Transverse colon (tissue), 4 donors: ENCODE measurements around the gene IL3RA. TPM values are rescaled to one million over a fixed set of nuclear protein-coding genes. Genes with fewer than 3 reads are reported as not detected.

Experiments
- DNase-seq: peaks from one replicate; pipeline ENCODE4 v3.0.0-alpha.2; 2019
- H3K27ac ChIP-seq, 4 donors: fragments of 200-600 bp; sonication (generic); 2 replicates each; pipeline ENCODE4 v1.5.1; 2016 to 2018; ENCODE audit warnings: inconsistent platforms in 4 of 4
- H3K27me3 ChIP-seq: fragments of 200-600 bp; sonication (generic); 2 replicates; pipeline ENCODE4 v1.5.1; 2017; ENCODE audit warnings: inconsistent platforms
- H3K36me3 ChIP-seq, 4 donors: fragments of 200-600 bp; sonication (generic); 2 replicates each; pipeline ENCODE4 v1.5.1; 2017 to 2019; ENCODE audit warnings: inconsistent platforms in 4 of 4
- H3K4me1 ChIP-seq, 4 donors: fragments of 200-600 bp; sonication (generic); 2 replicates each; pipeline ENCODE4 v1.5.1; 2017 to 2020; ENCODE audit warnings: inconsistent platforms in 4 of 4
- H3K4me3 ChIP-seq, 4 donors: fragments of 200-600 bp; sonication (generic); 1 replicate in 1 of 4; 2 replicates in 3 of 4; pipeline versions ENCODE4 v1.5.1 to v1.6.1; 2017 to 2019; ENCODE audit warnings: inconsistent platforms in 4 of 4
- H3K9me3 ChIP-seq, 2 donors: fragments of 200-600 bp; sonication (generic); 2 replicates each; pipeline ENCODE4 v1.5.1; 2017 to 2019; ENCODE audit warnings: inconsistent platforms in 2 of 2
- EP300 ChIP-seq: sonication (generic); formaldehyde crosslinking; IDR thresholded peaks from one replicate; pipeline ENCODE4 v1.6.1; 2017; ENCODE audit warnings: antibody characterized with exemption, low read depth
- POLR2A ChIP-seq: fragments of 450-650 bp; IDR thresholded peaks from one replicate; pipeline ENCODE4 v1.6.1; 2016; ENCODE audit warnings: antibody characterized with exemption, mild to moderate bottlenecking, moderate library complexity
- POLR2AphosphoS5 ChIP-seq, 3 donors: sonication (generic); formaldehyde crosslinking; IDR thresholded peaks; one replicate each; pipeline ENCODE4 v1.6.1; 2016; ENCODE audit warnings: antibody characterized with exemption in 3 of 3
- WGBS, 2 donors: methylation state at CpG; one replicate each; pipeline ENCODE4 v1.1.5; 2018; ENCODE audit warnings: low coverage in 1 of 2; 5-methylcytosine and 5-hydroxymethylcytosine counted together
- in situ Hi-C, 4 donors: fragments of 200-750 bp; cut with MboI; loops; one replicate each; pipeline versions ENCODE4 v1.15.0 to v1.15.1; 2017; ENCODE audit warnings: low sequenced_read_pairs in 3 of 4, low pct_ligation_motif_present in 1 of 4, low pct_unique_long_range_greater_than_20kb in 1 of 4
- intact Hi-C: fragments of 100-400 bp; cut with DNase I; formaldehyde crosslinking; loops from one replicate; pipeline ENCODE4 v1.15.1; 2023; ENCODE audit warnings: low total_unique reads
- total RNA-seq, 4 donors: library from RNA; depleted of rRNA; stranded (reverse); fragments of >200 nt; gene quantifications; one replicate each; pipeline ENCODE4 v1.1.0, GENCODE V29; 2016
- TF ChIP-seq, protein P1 (sequence below), 5 experiments: fragments of 200-600 bp in 3 of 5; fragments of 450-650 bp in 2 of 5; sonication (generic) in 3 of 5; IDR thresholded peaks; 1 replicate in 2 of 5; 2 replicates in 3 of 5; pipeline ENCODE4 v1.5.1; 2016 to 2017; ENCODE audit warnings: antibody characterized with exemption in 5 of 5, inconsistent platforms in 3 of 5, mild to moderate bottlenecking in 2 of 5, moderate library complexity in 1 of 5

Gene IL3RA
- total RNA-seq, 4 donors from 2014 or later = 3.0 to 11.1 (median 5.8) TPM

DNA sequence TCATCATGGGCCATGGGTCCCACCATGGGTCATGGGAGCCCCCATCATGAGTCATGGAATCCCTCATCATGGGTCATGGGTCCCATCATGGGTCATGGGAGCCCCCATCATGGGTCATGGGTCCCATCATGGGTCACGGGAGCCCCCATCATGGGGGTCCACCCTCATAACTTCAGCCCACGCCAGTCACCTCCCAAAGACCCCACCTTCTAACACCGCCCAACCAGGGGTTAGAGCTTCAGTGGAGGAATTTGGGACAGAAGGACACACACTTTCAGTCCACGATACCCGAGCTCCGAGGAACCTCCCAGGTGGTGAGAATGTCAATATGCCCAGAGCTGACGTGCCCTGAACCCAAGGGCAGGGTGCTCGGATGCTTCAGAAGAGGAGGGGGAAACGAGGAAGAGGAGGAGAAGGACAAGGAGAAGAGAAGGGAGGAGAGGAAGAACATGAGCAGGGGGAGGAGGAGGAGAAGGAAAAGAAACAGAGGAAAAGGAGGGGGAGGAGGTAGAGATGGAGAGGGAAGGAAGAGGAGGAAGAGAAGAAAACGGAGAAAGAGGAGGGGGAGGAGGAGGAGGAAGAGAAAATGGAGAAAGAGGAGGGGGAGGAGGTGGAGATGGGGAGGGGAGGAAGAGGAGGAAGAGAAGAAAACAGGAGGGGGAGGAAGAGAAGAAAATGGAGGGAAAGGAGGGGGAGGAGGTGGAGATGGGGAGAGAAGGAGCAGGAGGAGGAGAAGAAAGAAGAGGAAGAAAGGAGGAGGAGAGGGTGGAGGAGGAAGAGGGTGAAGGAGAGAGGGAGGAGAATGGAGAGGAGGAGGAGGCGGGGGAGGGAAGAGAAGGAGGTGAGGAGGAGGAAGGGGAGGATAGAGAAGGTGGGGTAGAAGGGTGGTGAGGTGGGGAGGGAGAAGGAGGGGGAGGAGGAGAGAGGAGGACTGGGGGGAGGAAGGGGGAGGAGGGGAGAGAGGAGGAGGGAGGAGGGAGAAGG, 17.7 kb downstream of the IL3RA start:
- DNase-seq = no peak
- no peak overlapping the region for H3K4me3 ChIP-seq
- in situ Hi-C loops = no loop called here
- H3K9me3 ChIP-seq = no peaks in the 10 kb centered on the region
- H3K4me1 ChIP-seq = no peaks in the 10 kb centered on the region
- H3K27me3 ChIP-seq = no peaks in the 10 kb centered on the region
- H3K27ac ChIP-seq = no peak overlapping the region
- peaks cover 0 to 8% (median 0%) of the 10 kb centered on the region in 4 donors for H3K36me3 ChIP-seq
- 47 to 74% methylated on average over 1 to 10 of the region's 11 CpGs for WGBS, 2 donors
- intact Hi-C loops = no loop called here
- TF ChIP-seq, protein P1, sequence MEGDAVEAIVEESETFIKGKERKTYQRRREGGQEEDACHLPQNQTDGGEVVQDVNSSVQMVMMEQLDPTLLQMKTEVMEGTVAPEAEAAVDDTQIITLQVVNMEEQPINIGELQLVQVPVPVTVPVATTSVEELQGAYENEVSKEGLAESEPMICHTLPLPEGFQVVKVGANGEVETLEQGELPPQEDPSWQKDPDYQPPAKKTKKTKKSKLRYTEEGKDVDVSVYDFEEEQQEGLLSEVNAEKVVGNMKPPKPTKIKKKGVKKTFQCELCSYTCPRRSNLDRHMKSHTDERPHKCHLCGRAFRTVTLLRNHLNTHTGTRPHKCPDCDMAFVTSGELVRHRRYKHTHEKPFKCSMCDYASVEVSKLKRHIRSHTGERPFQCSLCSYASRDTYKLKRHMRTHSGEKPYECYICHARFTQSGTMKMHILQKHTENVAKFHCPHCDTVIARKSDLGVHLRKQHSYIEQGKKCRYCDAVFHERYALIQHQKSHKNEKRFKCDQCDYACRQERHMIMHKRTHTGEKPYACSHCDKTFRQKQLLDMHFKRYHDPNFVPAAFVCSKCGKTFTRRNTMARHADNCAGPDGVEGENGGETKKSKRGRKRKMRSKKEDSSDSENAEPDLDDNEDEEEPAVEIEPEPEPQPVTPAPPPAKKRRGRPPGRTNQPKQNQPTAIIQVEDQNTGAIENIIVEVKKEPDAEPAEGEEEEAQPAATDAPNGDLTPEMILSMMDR (IDR thresholded peaks at IDR 0.05) = no peak

GRCh38 chrX:1355131-1356046, 18.8 kb downstream of the IL3RA start:
- Histone ChIP-seq H3K27ac (no peak overlapping the region), H3K9me3 (no peaks in the 10 kb centered on the region), H3K36me3 (peaks cover 0 to 8% (median 0%) of the 10 kb centered on the region in 4 donors), H3K4me1 (no peaks in the 10 kb centered on the region), H3K27me3 (no peaks in the 10 kb centered on the region), H3K4me3 (no peak overlapping the region)
- in situ Hi-C loops (no loop called here), intact Hi-C loops (no loop called here)
- TF ChIP-seq, protein P1 (IDR thresholded peaks at IDR 0.05) = no peak
- TF ChIP-seq POLR2A (no peak), POLR2AphosphoS5 (IDR thresholded peaks at IDR 0.05) (no peak), EP300 (no peak)
- no peak for DNase-seq
- WGBS, 2 donors = 31 to 54% methylated on average over 4 to 11 of the region's 11 CpGs

GRCh38 chrX:1357993-1358392, 21.4 kb downstream of the IL3RA start:
- no peak for TF ChIP-seq POLR2AphosphoS5 (IDR thresholded peaks at IDR 0.05)
- no peak for TF ChIP-seq EP300
- intact Hi-C loops (no loop called here), in situ Hi-C loops (no loop called here)
- no peak for DNase-seq
- Histone ChIP-seq H3K36me3 (peaks cover 0 to 8% (median 0%) of the 10 kb centered on the region in 4 donors), H3K9me3 (no peaks in the 10 kb centered on the region), H3K27me3 (no peaks in the 10 kb centered on the region), H3K4me1 (no peaks in the 10 kb centered on the region), H3K27ac (no peak overlapping the region), H3K4me3 (no peak overlapping the region)
- 80 to 96% methylated on average over 4 to 10 of the region's 10 CpGs for WGBS, 2 donors

DNA sequence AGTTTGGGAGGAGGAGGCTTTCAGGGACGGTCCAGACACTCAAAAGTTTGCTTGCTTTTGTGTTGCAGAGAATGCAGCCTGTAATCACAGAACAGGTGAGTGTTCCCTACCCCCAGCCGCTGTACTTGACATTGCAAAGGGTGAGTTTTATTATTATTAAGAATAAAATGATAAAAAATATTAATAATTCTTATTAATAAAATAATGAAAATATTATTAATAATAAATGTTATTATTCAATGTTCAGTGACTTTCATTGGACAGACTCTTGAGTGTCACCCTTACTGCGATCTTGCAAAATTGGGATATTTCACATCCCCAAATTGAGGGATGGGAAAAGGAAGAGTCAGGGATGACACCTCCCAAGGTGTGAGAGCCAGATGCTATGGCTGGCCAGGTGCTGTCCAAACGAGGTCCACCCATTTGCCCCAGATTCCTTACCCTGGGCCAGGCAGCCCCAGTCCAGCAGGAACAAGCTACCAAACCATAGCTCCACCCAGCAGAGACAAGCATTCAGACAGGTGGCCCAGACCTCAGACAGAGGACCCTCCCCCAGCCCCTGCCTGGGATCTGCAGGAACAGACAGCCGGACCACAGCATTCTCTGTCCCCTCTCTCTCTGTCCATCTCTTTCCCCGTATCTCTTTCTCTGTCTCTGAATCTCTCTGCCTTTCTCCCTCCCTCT, 22.4 kb downstream of the IL3RA start:
- H3K4me3 ChIP-seq = no peak overlapping the region
- 86 to 87% methylated on average over 6 of the region's 6 CpGs for WGBS, 2 donors
- no peak for TF ChIP-seq EP300
- no peaks in the 10 kb centered on the region for H3K4me1 ChIP-seq
- H3K36me3 ChIP-seq = peaks cover 0 to 8% (median 0%) of the 10 kb centered on the region in 4 donors
- H3K9me3 ChIP-seq = no peaks in the 10 kb centered on the region
- H3K27ac ChIP-seq = no peak overlapping the region
- no peaks in the 10 kb centered on the region for H3K27me3 ChIP-seq
- in situ Hi-C loops (no loop called here), intact Hi-C loops (no loop called here)
- DNase-seq = no peak
